H1 (cell line): ENCODE data around the gene ONECUT2. TPM values are rescaled to one million over a fixed set of nuclear protein-coding genes. Genes with fewer than 3 reads are reported as not detected.
A peak's percentile ranks its signal among the peaks of the same experiment; 100 is the strongest.

ENCODE experiments used
- CTCF ChIA-PET: fragments of 300-600 bp; sonication (Branson Sonifier 250); formaldehyde crosslinking; loops from one replicate; lab custom pipeline; 2021; ENCODE audit not compliant: partially characterized antibody; lab: Charles Lee
- POLR2A ChIA-PET: fragments of 300-600 bp; sonication (Branson Sonifier 250); formaldehyde crosslinking; loops from one replicate; lab custom pipeline; 2021; ENCODE audit warnings: inconsistent platforms; ENCODE audit not compliant: partially characterized antibody; lab: Charles Lee
- DNase-seq, 2 experiments: peaks; one replicate each; pipeline versions ENCODE4 v3.0.0 to v3.0.0-alpha.2; 2010 to 2022; ENCODE audit warnings: low spot score in 2 of 2, low read depth in 1 of 2, mixed read lengths in 1 of 2
- FAIRE-seq: peaks from 2 replicates; lab custom pipeline; 2011; peaks lifted over from hg19 to GRCh38; lab: Jason Lieb, UNC
- H2AFZ ChIP-seq: 2 replicates; pipeline ENCODE4 v1.8.1; 2012; ENCODE audit warnings: low read length, inconsistent platforms
- H2AK5ac ChIP-seq: 2 replicates; pipeline ENCODE4 v1.6.1; 2013; ENCODE audit warnings: low read depth, low read length
- H2BK120ac ChIP-seq: replicated peaks from 2 replicates; pipeline ENCODE3; 2013; ENCODE audit warnings: low read depth, low read length, inconsistent platforms
- H2BK12ac ChIP-seq: 2 replicates; pipeline ENCODE4 v1.6.1; 2013; ENCODE audit warnings: low read depth, low read length
- H2BK15ac ChIP-seq: 2 replicates; pipeline ENCODE4 v1.6.1; 2013; ENCODE audit warnings: low read length
- H2BK20ac ChIP-seq: 2 replicates; pipeline ENCODE4 v1.6.1; 2013; ENCODE audit warnings: low read length
- H2BK5ac ChIP-seq: 2 replicates; pipeline ENCODE4 v1.6.1; 2013; ENCODE audit warnings: low read depth, low read length
- H3K14ac ChIP-seq: 2 replicates; pipeline ENCODE4 v1.6.1; 2013; ENCODE audit warnings: inconsistent platforms; ENCODE audit not compliant: insufficient read length
- H3K18ac ChIP-seq: 2 replicates; pipeline ENCODE4 v1.6.1; 2013; ENCODE audit warnings: low read length; ENCODE audit errors: extremely low read depth
- H3K23ac ChIP-seq: 2 replicates; pipeline ENCODE4 v1.6.1; 2013; ENCODE audit warnings: inconsistent platforms; ENCODE audit not compliant: insufficient read length
- H3K23me2 ChIP-seq: 2 replicates; pipeline ENCODE4 v1.6.1; 2013; ENCODE audit warnings: low read depth, low read length
- H3K27ac ChIP-seq: 2 replicates; pipeline ENCODE4 v1.6.1; 2011; ENCODE audit warnings: low read depth, low read length, inconsistent platforms
- H3K27me3 ChIP-seq, 4 experiments: replicated peaks in 1 of 4; 1 replicate in 1 of 4; 2 replicates in 3 of 4; pipeline versions ENCODE4 v1.6.1 to v1.8.1; 2011 to 2013; ENCODE audit warnings: low read length in 3 of 4, mild to moderate bottlenecking in 3 of 4, inconsistent platforms in 2 of 4, mixed read lengths in 2 of 4, moderate library complexity in 1 of 4; ENCODE audit not compliant: control insufficient read depth in 3 of 4, insufficient read depth in 3 of 4; ENCODE audit errors: extremely low read depth in 1 of 4
- H3K36me3 ChIP-seq, 4 experiments: 2 replicates each; pipeline versions ENCODE4 v1.6.1 to v1.8.1; 2011 to 2013; ENCODE audit warnings: mild to moderate bottlenecking in 4 of 4, low read length in 3 of 4, moderate library complexity in 2 of 4, control low read depth in 1 of 4, inconsistent platforms in 1 of 4; ENCODE audit not compliant: insufficient read depth in 4 of 4, control insufficient read depth in 2 of 4
- H3K4ac ChIP-seq: replicated peaks from 2 replicates; pipeline ENCODE3; 2013; ENCODE audit warnings: low read length, low read depth, mixed read lengths, inconsistent platforms; ENCODE audit not compliant: insufficient read length
- H3K4me1 ChIP-seq, 4 experiments: replicated peaks in 1 of 4; 1 replicate in 1 of 4; 2 replicates in 3 of 4; pipeline versions ENCODE4 v1.6.1 to v1.8.1; 2011 to 2013; ENCODE audit warnings: low read length in 3 of 4, inconsistent platforms in 2 of 4, mixed read lengths in 1 of 4; ENCODE audit not compliant: insufficient read depth in 4 of 4, control insufficient read depth in 3 of 4
- H3K4me2 ChIP-seq, 2 experiments: 2 replicates each; pipeline versions ENCODE4 v1.6.1 to v1.8.1; 2011 to 2013; ENCODE audit warnings: low read depth in 2 of 2, low read length in 2 of 2, control low read depth in 1 of 2, inconsistent platforms in 1 of 2, mild to moderate bottlenecking in 1 of 2; ENCODE audit not compliant: insufficient read depth in 1 of 2
- H3K4me3 ChIP-seq, 4 experiments: fragments of 200-600, 300-600 bp in 1 of 4; sonication (generic), shearing (Covaris generic), sonication (Bioruptor Twin) in 1 of 4; 2 replicates each; pipeline versions ENCODE4 v1.5.1 to v1.8.1; 2011 to 2016; ENCODE audit warnings: low read length in 4 of 4, low read depth in 3 of 4, control low read depth in 2 of 4, inconsistent platforms in 2 of 4, mild to moderate bottlenecking in 2 of 4, mixed read lengths in 1 of 4, moderate library complexity in 1 of 4; ENCODE audit not compliant: insufficient read depth in 2 of 4; ENCODE audit errors: extremely low read depth in 1 of 4
- H3K56ac ChIP-seq: replicated peaks from 2 replicates; pipeline ENCODE3; 2013; ENCODE audit warnings: low read depth, mild to moderate bottlenecking, mixed read lengths, low read length, inconsistent platforms; ENCODE audit not compliant: insufficient read length
- H3K79me1 ChIP-seq: 2 replicates; pipeline ENCODE4 v1.6.1; 2013; ENCODE audit warnings: low read depth, low read length, control low read depth
- H3K79me2 ChIP-seq, 2 experiments: 2 replicates each; pipeline versions ENCODE4 v1.6.1 to v1.8.1; 2012 to 2013; ENCODE audit warnings: low read length in 2 of 2, mild to moderate bottlenecking in 2 of 2, inconsistent platforms in 1 of 2; ENCODE audit not compliant: insufficient read depth in 2 of 2, control insufficient read depth in 1 of 2
- H3K9ac ChIP-seq, 4 experiments: replicated peaks in 1 of 4; 1 replicate in 1 of 4; 2 replicates in 3 of 4; pipeline versions ENCODE4 v1.6.1 to v1.8.1; 2011 to 2013; ENCODE audit warnings: low read depth in 3 of 4, low read length in 3 of 4, control low read depth in 2 of 4, mild to moderate bottlenecking in 2 of 4, moderate library complexity in 2 of 4, inconsistent platforms in 1 of 4; ENCODE audit errors: extremely low read depth in 1 of 4
- H3K9me3 ChIP-seq, 2 experiments: 2 replicates each; pipeline versions ENCODE4 v1.6.1 to v1.8.1; 2012 to 2013; ENCODE audit warnings: mild to moderate bottlenecking in 2 of 2, moderate library complexity in 2 of 2, control low read depth in 1 of 2, inconsistent platforms in 1 of 2, low read depth in 1 of 2, low read length in 1 of 2, mixed read lengths in 1 of 2; ENCODE audit not compliant: insufficient read depth in 2 of 2
- H4K20me1 ChIP-seq, 2 experiments: replicated peaks in 1 of 2; 2 replicates each; pipeline versions ENCODE3 to v1.8.1; 2011 to 2013; ENCODE audit warnings: inconsistent platforms in 2 of 2, low read length in 2 of 2, mild to moderate bottlenecking in 1 of 2; ENCODE audit not compliant: insufficient read depth in 2 of 2, control insufficient read depth in 1 of 2
- H4K5ac ChIP-seq: 2 replicates; pipeline ENCODE4 v1.6.1; 2013; ENCODE audit warnings: low read length, low read depth, mixed read lengths, inconsistent platforms; ENCODE audit not compliant: insufficient read length
- H4K8ac ChIP-seq: 2 replicates; pipeline ENCODE4 v1.8.0; 2013; ENCODE audit warnings: mild to moderate bottlenecking, moderate library complexity, low read length, inconsistent platforms; ENCODE audit not compliant: insufficient read depth; ENCODE audit errors: extremely low read depth
- H4K91ac ChIP-seq: replicated peaks from 2 replicates; pipeline ENCODE3; 2013; ENCODE audit warnings: low read length, mixed read lengths, inconsistent platforms; ENCODE audit not compliant: insufficient read length
- JUN ChIP-seq: IDR thresholded peaks from 2 replicates; pipeline ENCODE4 v1.6.1; 2011; ENCODE audit warnings: low read depth, mild to moderate bottlenecking, improper control_type of control experiment, low read length
- TEAD4 ChIP-seq: IDR thresholded peaks from 2 replicates; pipeline ENCODE4 v1.6.1; 2012; ENCODE audit warnings: low read depth, low read length, inconsistent platforms, mixed read lengths
- polyA plus RNA-seq, 7 experiments: library from polyadenylated mRNA; depleted of rRNA in 3 of 7; stranded (reverse) in 5 of 7; unstranded in 2 of 7; fragments of >200 nt in 5 of 7; fragments of 200-250 nt in 2 of 7; gene quantifications; 1 replicate in 5 of 7; 2 replicates in 1 of 7; 4 replicates in 1 of 7; pipeline versions ENCODE4 v1.2.1 to v1.2.3, GENCODE V29; 2011 to 2013; ENCODE audit warnings: missing spikeins in 2 of 7, mixed read lengths in 2 of 7
- total RNA-seq: library from RNA; stranded (reverse); fragmentation: NEBNext Ultra II Directional; extraction: Animal tissue kit (Norgen Biotek cat#: 25700); gene quantifications from 2 replicates; pipeline ENCODE4 v1.2.1, GENCODE V29; 2021

ONECUT2 gene
- total and polyA plus RNA-seq, 2 of the 8 experiments (the other 6 are each of a cell fraction or from before 2014, with no cell fraction given) = 0.38 to 1.9 TPM

DNA sequence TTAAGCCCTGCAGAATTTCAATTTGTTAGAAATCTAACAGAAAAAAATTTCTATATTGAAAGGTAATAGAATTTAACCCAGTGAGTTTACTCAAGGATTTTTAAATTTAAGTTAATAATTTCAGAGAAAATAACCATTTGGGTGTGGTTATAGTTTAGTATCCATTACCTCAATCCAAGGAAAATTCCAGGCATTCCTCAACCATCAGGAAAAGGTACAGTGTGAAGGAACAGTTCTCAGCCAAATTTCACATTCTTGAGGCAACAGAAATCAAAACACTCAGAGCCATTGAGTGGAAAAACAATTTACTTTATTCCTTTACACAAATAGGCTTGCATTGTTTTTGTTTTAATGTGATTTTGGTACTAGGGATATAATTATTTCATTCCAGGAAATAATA is 45.6 kb downstream of the ONECUT2 start:
- H3K79me2 ChIP-seq = no peaks in the 10 kb centered on the region
- no peaks in the 10 kb centered on the region for H3K27me3 ChIP-seq
- no peak overlapping the region for H3K18ac ChIP-seq
- no peak overlapping the region for H3K27ac ChIP-seq
- H3K4me3 ChIP-seq = no peak overlapping the region
- ChIA-PET CTCF (interaction anchor here (0.6 to 1.0 kb wide), 2 partner anchors 46 to 532 kb away, joined by 3 to 4 read pairs; no protein-coding TSS in a partner anchor), POLR2A (interaction anchor here (0.7 kb wide), 1 partner anchor 58 kb away, joined by 4 read pairs; no protein-coding TSS in a partner anchor)
- H2BK120ac ChIP-seq = no peak overlapping the region
- H2BK5ac ChIP-seq = no peak overlapping the region
- H3K23ac ChIP-seq = no peak overlapping the region
- no peak overlapping the region for H2AFZ ChIP-seq
- no peak overlapping the region for H2BK20ac ChIP-seq
- FAIRE-seq = no peak
- H2BK12ac ChIP-seq = no peak overlapping the region
- H3K9ac ChIP-seq = no peak overlapping the region
- no peaks in the 10 kb centered on the region for H3K36me3 ChIP-seq
- H3K23me2 ChIP-seq = no peaks in the 10 kb centered on the region
- no peak overlapping the region for H2AK5ac ChIP-seq
- H4K5ac ChIP-seq = no peak overlapping the region
- no peak overlapping the region for H4K8ac ChIP-seq
- H3K14ac ChIP-seq = no peak overlapping the region
- DNase-seq = no peak
- no peaks in the 10 kb centered on the region for H4K20me1 ChIP-seq
- no peak overlapping the region for H3K4ac ChIP-seq
- H2BK15ac ChIP-seq = no peak overlapping the region
- no peak overlapping the region for H3K56ac ChIP-seq
- no peak overlapping the region for H3K4me2 ChIP-seq
- peaks cover 0 to 5% (median 0%) of the 10 kb centered on the region in 4 experiments; a peak in 2 of 7 replicates for H3K4me1 ChIP-seq
- H3K79me1 ChIP-seq = no peaks in the 10 kb centered on the region
- TF ChIP-seq JUN (no peak), TEAD4 (0 out of 2 replicates have a peak, but pooled peaks have one; percentile 62)
- no peak overlapping the region for H4K91ac ChIP-seq
- H3K9me3 ChIP-seq = no peaks in the 10 kb centered on the region
